CD4-positive, CD25-positive, alpha-beta regulatory T cell (primary cell): ENCODE results near the gene EPS15. TPM values are rescaled to one million over a fixed set of nuclear protein-coding genes. Genes with fewer than 3 reads are reported as not detected.

Experiments
- ATAC-seq, 2 donors: fragments of 150-1000 bp; cut with Tn5 transposase; one replicate each; pipeline ENCODE4 v1.10.0; 2021; ENCODE audit warnings: low read depth in 2 of 2, moderate number of reproducible peaks in 2 of 2, moderate library complexity in 1 of 2
- DNase-seq, 3 donors: peaks; one replicate each; pipeline versions ENCODE4 v3.0.0 to v3.0.0-alpha.2; 2012 to 2022; ENCODE audit warnings: mixed read lengths in 1 of 3
- H3K27ac ChIP-seq: one replicate; pipeline ENCODE4 v1.7.0; 2013; ENCODE audit warnings: mild to moderate bottlenecking, low read length; ENCODE audit not compliant: insufficient read depth, poor library complexity, severe bottlenecking
- H3K27me3 ChIP-seq: one replicate; pipeline ENCODE4 v1.7.0; 2013; ENCODE audit warnings: low read length; ENCODE audit not compliant: control insufficient read depth, insufficient read depth
- H3K36me3 ChIP-seq: one replicate; pipeline ENCODE4 v1.7.0; 2013; ENCODE audit warnings: mild to moderate bottlenecking, low read length, moderate library complexity; ENCODE audit not compliant: control insufficient read depth, insufficient read depth
- H3K4me1 ChIP-seq: 2 replicates; pipeline ENCODE4 v1.7.0; 2013; ENCODE audit warnings: mild to moderate bottlenecking, low read length; ENCODE audit not compliant: insufficient read depth, control insufficient read depth, poor library complexity, severe bottlenecking
- H3K4me3 ChIP-seq: one replicate; pipeline ENCODE4 v1.7.0; 2013; ENCODE audit warnings: low read depth, mild to moderate bottlenecking, low read length, moderate library complexity
- H3K9me3 ChIP-seq, 2 experiments: 1 replicate in 1 of 2; 2 replicates in 1 of 2; pipeline ENCODE4 v1.7.0; 2013; ENCODE audit warnings: low read length in 2 of 2, mild to moderate bottlenecking in 1 of 2, moderate library complexity in 1 of 2; ENCODE audit not compliant: control insufficient read depth in 2 of 2
- H3K27ac Mint-ChIP-seq, 3 donors: one replicate each; pipeline ENCODE4 v1.8.0; 2020 to 2022; ENCODE audit warnings: mild to moderate bottlenecking in 3 of 3, mixed read lengths in 3 of 3, moderate library complexity in 2 of 3
- H3K27me3 Mint-ChIP-seq: one replicate; pipeline ENCODE4 v1.8.0; 2022; ENCODE audit warnings: mild to moderate bottlenecking, mixed read lengths
- H3K36me3 Mint-ChIP-seq: one replicate; pipeline ENCODE4 v1.8.0; 2020; ENCODE audit warnings: mixed read lengths
- H3K4me1 Mint-ChIP-seq, 4 donors: one replicate each; pipeline ENCODE4 v1.8.0; 2020 to 2022; ENCODE audit warnings: mixed read lengths in 4 of 4, mild to moderate bottlenecking in 1 of 4
- H3K4me3 Mint-ChIP-seq, 4 donors: one replicate each; pipeline ENCODE4 v1.8.0; 2020 to 2022; ENCODE audit warnings: mild to moderate bottlenecking in 4 of 4, mixed read lengths in 4 of 4, moderate library complexity in 3 of 4
- H3K9me3 Mint-ChIP-seq, 7 donors: one replicate each; pipeline ENCODE4 v1.8.0; 2020 to 2022; ENCODE audit warnings: mixed read lengths in 7 of 7, mild to moderate bottlenecking in 3 of 7, moderate library complexity in 2 of 7
- polyA plus RNA-seq, 4 donors: library from polyadenylated mRNA; unstranded; fragments of 300-500 nt; fragmentation: Illumina TruSeq; gene quantifications; one replicate each; pipeline ENCODE4 v1.2.3, GENCODE V29; 2021
- total RNA-seq: library from RNA; stranded (reverse); gene quantifications from one replicate; pipeline ENCODE4 v1.2.3, GENCODE V29; 2022

Gene EPS15
- total and polyA plus RNA-seq, 5 donors from 2014 or later: 58.5 to 135 (median 83.5) TPM

DNA sequence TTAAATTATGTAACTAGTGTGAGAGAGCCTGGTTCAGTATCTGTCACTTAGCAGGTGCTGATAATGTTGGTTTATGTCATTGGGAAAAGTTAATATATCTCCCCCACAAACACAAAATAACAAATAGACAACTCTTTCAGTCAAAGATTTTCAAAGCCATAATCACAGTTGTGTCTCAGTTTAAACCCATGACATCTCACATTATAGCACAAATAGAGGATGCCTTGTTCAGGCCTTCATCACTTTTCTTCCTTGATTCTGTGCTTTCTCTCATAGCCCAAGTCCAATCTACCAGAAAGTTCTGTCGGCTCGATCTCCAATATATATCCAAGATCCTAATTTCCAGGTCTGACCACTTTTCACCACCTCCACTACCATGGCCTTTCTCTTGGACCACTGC is 6.2 kb upstream of the EPS15 start:
- no peaks in the 10 kb centered on the region for H3K36me3 ChIP-seq
- ATAC-seq: no peak
- H3K4me3 Mint-ChIP-seq: no peak overlapping the region
- peaks cover 9 to 14% (median 10%) of the 10 kb centered on the region in 4 donors for H3K4me1 Mint-ChIP-seq
- no peaks in the 10 kb centered on the region for H3K36me3 Mint-ChIP-seq
- H3K27ac ChIP-seq: no peak overlapping the region
- peak overlapping the region in 1 of 3 donors; percentile 4 for H3K27ac Mint-ChIP-seq
- H3K4me3 ChIP-seq: no peak overlapping the region
- no peaks in the 10 kb centered on the region for H3K27me3 ChIP-seq
- no peaks in the 10 kb centered on the region for H3K9me3 Mint-ChIP-seq
- H3K4me1 ChIP-seq: peaks cover 10% of the 10 kb centered on the region
- no peaks in the 10 kb centered on the region for H3K9me3 ChIP-seq
- no peaks in the 10 kb centered on the region for H3K27me3 Mint-ChIP-seq
- DNase-seq: no peak

DNA sequence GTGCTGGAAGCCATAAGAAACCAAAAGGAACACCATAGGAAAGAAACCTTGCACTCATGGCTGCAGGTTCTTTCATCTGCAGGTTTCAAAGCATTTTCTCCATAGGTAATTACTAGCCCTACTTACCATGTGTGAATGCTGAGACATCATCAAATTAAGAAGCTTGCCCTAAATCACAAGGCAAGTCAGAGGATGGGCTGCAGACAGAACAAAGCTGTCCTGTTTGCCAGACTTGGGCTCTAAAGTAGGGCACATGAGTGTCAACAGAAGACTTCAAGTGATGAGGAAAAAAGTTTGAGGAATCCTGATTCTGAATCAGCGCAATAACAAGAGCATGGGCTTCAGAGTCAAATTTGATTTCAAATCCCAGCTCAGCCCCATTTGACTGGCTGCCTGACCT is 5.8 kb upstream of the EPS15 start:
- no peaks in the 10 kb centered on the region for H3K9me3 ChIP-seq
- H3K4me3 ChIP-seq: no peak overlapping the region
- H3K9me3 Mint-ChIP-seq: no peaks in the 10 kb centered on the region
- H3K4me1 ChIP-seq: peaks cover 15% of the 10 kb centered on the region
- H3K27me3 Mint-ChIP-seq: no peaks in the 10 kb centered on the region
- H3K27me3 ChIP-seq: no peaks in the 10 kb centered on the region
- DNase-seq (no peak), ATAC-seq (no peak)
- H3K27ac Mint-ChIP-seq: no peak overlapping the region
- no peaks in the 10 kb centered on the region for H3K36me3 ChIP-seq
- no peaks in the 10 kb centered on the region for H3K36me3 Mint-ChIP-seq
- H3K4me3 Mint-ChIP-seq: no peak overlapping the region
- H3K4me1 Mint-ChIP-seq: peaks cover 14 to 19% (median 15%) of the 10 kb centered on the region in 4 donors
- no peak overlapping the region for H3K27ac ChIP-seq

DNA sequence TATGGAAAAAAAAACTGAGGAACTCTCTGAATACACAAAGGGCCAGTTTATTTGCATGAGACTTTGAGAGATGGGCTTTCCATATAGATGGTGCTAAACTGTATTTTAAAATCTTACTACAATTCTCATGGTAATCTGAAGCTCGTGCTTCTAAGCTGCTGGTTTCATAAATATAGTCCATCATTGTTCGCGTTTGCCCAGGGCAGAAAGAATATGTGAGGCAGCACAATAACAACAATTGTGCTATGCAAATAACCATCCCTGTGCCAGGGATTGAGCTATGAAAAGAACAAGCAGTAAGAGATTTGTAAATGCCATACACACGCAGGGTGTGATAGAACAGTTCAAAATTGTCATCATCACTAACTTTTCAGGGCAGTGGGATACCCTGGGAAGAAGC is 4.9 kb upstream of the EPS15 start:
- no peaks in the 10 kb centered on the region for H3K9me3 Mint-ChIP-seq
- peaks cover 15 to 22% (median 20%) of the 10 kb centered on the region in 4 donors for H3K4me1 Mint-ChIP-seq
- H3K27ac Mint-ChIP-seq: no peak overlapping the region
- no peak overlapping the region for H3K4me3 Mint-ChIP-seq
- ATAC-seq (no peak), DNase-seq (no peak)
- H3K4me3 ChIP-seq: no peak overlapping the region
- H3K9me3 ChIP-seq: no peaks in the 10 kb centered on the region
- H3K36me3 ChIP-seq: no peaks in the 10 kb centered on the region
- no peaks in the 10 kb centered on the region for H3K36me3 Mint-ChIP-seq
- peaks cover 19% of the 10 kb centered on the region for H3K4me1 ChIP-seq
- H3K27me3 Mint-ChIP-seq: no peaks in the 10 kb centered on the region
- no peaks in the 10 kb centered on the region for H3K27me3 ChIP-seq
- H3K27ac ChIP-seq: no peak overlapping the region

DNA sequence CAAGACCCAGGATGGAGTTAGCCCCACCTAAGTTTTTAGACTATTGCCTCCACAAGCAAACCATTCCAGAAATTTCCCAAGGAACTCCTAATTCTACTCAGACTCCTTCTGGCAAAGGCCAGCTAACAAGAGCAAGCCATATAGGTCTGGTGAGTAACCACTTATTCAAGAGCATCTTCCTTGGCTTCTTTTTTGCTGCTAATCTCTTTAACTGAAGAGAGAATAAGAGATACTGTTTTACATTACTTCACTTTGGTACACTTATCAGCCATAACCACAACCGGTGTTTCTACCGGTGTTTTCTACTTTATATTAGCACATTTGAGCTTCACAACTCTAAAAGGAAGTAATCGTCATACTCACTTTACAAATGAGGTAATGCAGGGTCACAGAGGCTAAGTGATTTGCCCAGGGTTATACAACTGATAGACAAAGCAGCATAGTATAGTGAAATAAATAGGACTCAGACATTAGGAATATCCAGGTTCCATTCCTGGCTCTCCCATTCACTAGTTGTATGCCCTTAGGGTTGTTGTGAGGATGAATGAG is 1.7 kb upstream of the EPS15 start:
- H3K4me1 Mint-ChIP-seq: peaks cover 26 to 46% (median 40%) of the 10 kb centered on the region in 4 donors
- no peaks in the 10 kb centered on the region for H3K36me3 Mint-ChIP-seq
- Histone ChIP-seq H3K27me3 (no peaks in the 10 kb centered on the region), H3K27ac (peak overlapping the region; percentile 83), H3K4me3 (peak overlapping the region; percentile 49), H3K4me1 (peaks cover 45% of the 10 kb centered on the region), H3K9me3 (no peaks in the 10 kb centered on the region), H3K36me3 (no peaks in the 10 kb centered on the region)
- H3K27ac Mint-ChIP-seq: peak overlapping the region; percentile 73 to 95 (median 90)
- DNase-seq (peak in 2 of 3 donors; percentile 77 to 79), ATAC-seq (peak; percentile 43 to 58)
- peak overlapping the region; percentile 73 to 93 (median 89) for H3K4me3 Mint-ChIP-seq
- H3K27me3 Mint-ChIP-seq: no peaks in the 10 kb centered on the region
- no peaks in the 10 kb centered on the region for H3K9me3 Mint-ChIP-seq

- H3K36me3 Mint-ChIP-seq: no peaks in the 10 kb centered on the region
- Histone ChIP-seq H3K27me3 (no peaks in the 10 kb centered on the region), H3K4me3 (peak overlapping the region; percentile 49), H3K4me1 (peaks cover 52% of the 10 kb centered on the region), H3K36me3 (no peaks in the 10 kb centered on the region), H3K27ac (peak overlapping the region; percentile 83), H3K9me3 (no peaks in the 10 kb centered on the region)
- peak overlapping the region; percentile 73 to 95 (median 90) for H3K27ac Mint-ChIP-seq
- H3K9me3 Mint-ChIP-seq: no peaks in the 10 kb centered on the region
- H3K4me1 Mint-ChIP-seq: peaks cover 28 to 53% (median 45%) of the 10 kb centered on the region in 4 donors
- no peaks in the 10 kb centered on the region for H3K27me3 Mint-ChIP-seq
- ATAC-seq (no peak), DNase-seq (peak in 2 of 3 donors; percentile 11 to 18)
- peak overlapping the region; percentile 73 to 93 (median 89) for H3K4me3 Mint-ChIP-seq
These were observed 1.0 kb upstream of the EPS15 start for GRCh38 chr1:51519865-51520699.

DNA sequence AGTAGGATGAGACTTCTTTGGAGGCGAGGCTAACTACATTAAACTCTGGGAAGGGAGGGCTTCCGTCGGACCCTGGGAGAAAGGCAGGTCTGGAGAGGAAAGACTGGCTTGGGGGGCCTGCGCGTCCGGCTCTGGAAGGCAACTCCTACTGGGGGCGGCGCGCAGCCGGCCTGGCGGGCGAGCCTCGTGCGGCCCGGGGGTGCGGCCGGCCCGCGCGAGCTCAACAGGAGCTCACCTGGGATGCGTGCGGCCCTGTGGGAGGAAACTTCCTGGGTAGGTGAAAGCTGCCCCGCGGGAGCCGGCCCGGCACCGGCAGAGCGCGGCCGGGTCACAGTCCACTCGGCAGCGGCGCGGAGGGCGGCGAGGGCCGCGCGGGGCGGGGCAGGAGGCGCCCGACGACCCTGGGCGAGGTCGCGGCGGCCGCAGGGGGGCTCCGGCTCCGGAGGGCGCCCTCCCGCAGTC is 449 bp downstream of the EPS15 start:
- ATAC-seq: peak; percentile 23 to 32
- Mint-ChIP-seq H3K4me1 (peaks cover 36 to 66% (median 56%) of the 10 kb centered on the region in 4 donors), H3K27me3 (no peaks in the 10 kb centered on the region), H3K36me3 (no peaks in the 10 kb centered on the region), H3K27ac (peak overlapping the region; percentile 97 to 99 (median 98)), H3K9me3 (no peaks in the 10 kb centered on the region), H3K4me3 (peak overlapping the region; percentile 92 to 99 (median 96))
- Histone ChIP-seq H3K27ac (peak overlapping the region; percentile 83), H3K4me3 (peak overlapping the region; percentile 95), H3K4me1 (peaks cover 64% of the 10 kb centered on the region), H3K9me3 (no peaks in the 10 kb centered on the region), H3K27me3 (no peaks in the 10 kb centered on the region), H3K36me3 (no peaks in the 10 kb centered on the region)
- DNase-seq: peak in 2 of 3 donors; percentile 48 to 64

GRCh38 chr1:51518033-51518585 is 957 bp downstream of the EPS15 start:
- DNase-seq: peak; percentile 7 to 64 (median 33)
- Histone ChIP-seq H3K27me3 (no peaks in the 10 kb centered on the region), H3K36me3 (no peaks in the 10 kb centered on the region), H3K4me1 (peaks cover 67% of the 10 kb centered on the region), H3K27ac (peak overlapping the region; percentile 83), H3K4me3 (peak overlapping the region; percentile 95), H3K9me3 (no peaks in the 10 kb centered on the region)
- H3K27ac Mint-ChIP-seq: peak overlapping the region; percentile 97 to 99 (median 98)
- no peaks in the 10 kb centered on the region for H3K27me3 Mint-ChIP-seq
- peak overlapping the region; percentile 92 to 99 (median 96) for H3K4me3 Mint-ChIP-seq
- H3K36me3 Mint-ChIP-seq: no peaks in the 10 kb centered on the region
- ATAC-seq: no peak
- H3K9me3 Mint-ChIP-seq: no peaks in the 10 kb centered on the region
- peaks cover 38 to 67% (median 58%) of the 10 kb centered on the region in 4 donors for H3K4me1 Mint-ChIP-seq
